H1 (cell line): Measurements from ENCODE around the gene NOS1AP. TPM values are rescaled to one million over a fixed set of nuclear protein-coding genes. Genes with fewer than 3 reads are reported as not detected.

Experiments
- CTCF ChIA-PET: fragments of 300-600 bp; sonication (Branson Sonifier 250); formaldehyde crosslinking; loops from one replicate; lab custom pipeline; 2021; ENCODE audit not compliant: partially characterized antibody; lab: Charles Lee
- POLR2A ChIA-PET: fragments of 300-600 bp; sonication (Branson Sonifier 250); formaldehyde crosslinking; loops from one replicate; lab custom pipeline; 2021; ENCODE audit warnings: inconsistent platforms; ENCODE audit not compliant: partially characterized antibody; lab: Charles Lee
- DNase-seq, 2 experiments: peaks; one replicate each; pipeline versions ENCODE4 v3.0.0 to v3.0.0-alpha.2; 2010 to 2022; ENCODE audit warnings: low spot score in 2 of 2, low read depth in 1 of 2, mixed read lengths in 1 of 2
- FAIRE-seq: peaks from 2 replicates; lab custom pipeline; 2011; peaks lifted over from hg19 to GRCh38; lab: Jason Lieb, UNC
- H2AFZ ChIP-seq: 2 replicates; pipeline ENCODE4 v1.8.1; 2012; ENCODE audit warnings: low read length, inconsistent platforms
- H2AK5ac ChIP-seq: 2 replicates; pipeline ENCODE4 v1.6.1; 2013; ENCODE audit warnings: low read depth, low read length
- H2BK120ac ChIP-seq: replicated peaks from 2 replicates; pipeline ENCODE3; 2013; ENCODE audit warnings: low read depth, low read length, inconsistent platforms
- H2BK12ac ChIP-seq: 2 replicates; pipeline ENCODE4 v1.6.1; 2013; ENCODE audit warnings: low read depth, low read length
- H2BK15ac ChIP-seq: 2 replicates; pipeline ENCODE4 v1.6.1; 2013; ENCODE audit warnings: low read length
- H2BK20ac ChIP-seq: 2 replicates; pipeline ENCODE4 v1.6.1; 2013; ENCODE audit warnings: low read length
- H2BK5ac ChIP-seq: 2 replicates; pipeline ENCODE4 v1.6.1; 2013; ENCODE audit warnings: low read depth, low read length
- H3K14ac ChIP-seq: 2 replicates; pipeline ENCODE4 v1.6.1; 2013; ENCODE audit warnings: inconsistent platforms; ENCODE audit not compliant: insufficient read length
- H3K18ac ChIP-seq: 2 replicates; pipeline ENCODE4 v1.6.1; 2013; ENCODE audit warnings: low read length; ENCODE audit errors: extremely low read depth
- H3K23ac ChIP-seq: 2 replicates; pipeline ENCODE4 v1.6.1; 2013; ENCODE audit warnings: inconsistent platforms; ENCODE audit not compliant: insufficient read length
- H3K23me2 ChIP-seq: 2 replicates; pipeline ENCODE4 v1.6.1; 2013; ENCODE audit warnings: low read depth, low read length
- H3K27ac ChIP-seq: 2 replicates; pipeline ENCODE4 v1.6.1; 2011; ENCODE audit warnings: low read depth, low read length, inconsistent platforms
- H3K27me3 ChIP-seq, 4 experiments: replicated peaks in 1 of 4; 1 replicate in 1 of 4; 2 replicates in 3 of 4; pipeline versions ENCODE4 v1.6.1 to v1.8.1; 2011 to 2013; ENCODE audit warnings: low read length in 3 of 4, mild to moderate bottlenecking in 3 of 4, inconsistent platforms in 2 of 4, mixed read lengths in 2 of 4, moderate library complexity in 1 of 4; ENCODE audit not compliant: control insufficient read depth in 3 of 4, insufficient read depth in 3 of 4; ENCODE audit errors: extremely low read depth in 1 of 4
- H3K36me3 ChIP-seq, 4 experiments: 2 replicates each; pipeline versions ENCODE4 v1.6.1 to v1.8.1; 2011 to 2013; ENCODE audit warnings: mild to moderate bottlenecking in 4 of 4, low read length in 3 of 4, moderate library complexity in 2 of 4, control low read depth in 1 of 4, inconsistent platforms in 1 of 4; ENCODE audit not compliant: insufficient read depth in 4 of 4, control insufficient read depth in 2 of 4
- H3K4ac ChIP-seq: replicated peaks from 2 replicates; pipeline ENCODE3; 2013; ENCODE audit warnings: low read length, low read depth, mixed read lengths, inconsistent platforms; ENCODE audit not compliant: insufficient read length
- H3K4me1 ChIP-seq, 4 experiments: replicated peaks in 1 of 4; 1 replicate in 1 of 4; 2 replicates in 3 of 4; pipeline versions ENCODE4 v1.6.1 to v1.8.1; 2011 to 2013; ENCODE audit warnings: low read length in 3 of 4, inconsistent platforms in 2 of 4, mixed read lengths in 1 of 4; ENCODE audit not compliant: insufficient read depth in 4 of 4, control insufficient read depth in 3 of 4
- H3K4me2 ChIP-seq, 2 experiments: 2 replicates each; pipeline versions ENCODE4 v1.6.1 to v1.8.1; 2011 to 2013; ENCODE audit warnings: low read depth in 2 of 2, low read length in 2 of 2, control low read depth in 1 of 2, inconsistent platforms in 1 of 2, mild to moderate bottlenecking in 1 of 2; ENCODE audit not compliant: insufficient read depth in 1 of 2
- H3K4me3 ChIP-seq, 4 experiments: fragments of 200-600, 300-600 bp in 1 of 4; sonication (generic), shearing (Covaris generic), sonication (Bioruptor Twin) in 1 of 4; 2 replicates each; pipeline versions ENCODE4 v1.5.1 to v1.8.1; 2011 to 2016; ENCODE audit warnings: low read length in 4 of 4, low read depth in 3 of 4, control low read depth in 2 of 4, inconsistent platforms in 2 of 4, mild to moderate bottlenecking in 2 of 4, mixed read lengths in 1 of 4, moderate library complexity in 1 of 4; ENCODE audit not compliant: insufficient read depth in 2 of 4; ENCODE audit errors: extremely low read depth in 1 of 4
- H3K56ac ChIP-seq: replicated peaks from 2 replicates; pipeline ENCODE3; 2013; ENCODE audit warnings: low read depth, mild to moderate bottlenecking, mixed read lengths, low read length, inconsistent platforms; ENCODE audit not compliant: insufficient read length
- H3K79me1 ChIP-seq: 2 replicates; pipeline ENCODE4 v1.6.1; 2013; ENCODE audit warnings: low read depth, low read length, control low read depth
- H3K79me2 ChIP-seq, 2 experiments: 2 replicates each; pipeline versions ENCODE4 v1.6.1 to v1.8.1; 2012 to 2013; ENCODE audit warnings: low read length in 2 of 2, mild to moderate bottlenecking in 2 of 2, inconsistent platforms in 1 of 2; ENCODE audit not compliant: insufficient read depth in 2 of 2, control insufficient read depth in 1 of 2
- H3K9ac ChIP-seq, 4 experiments: replicated peaks in 1 of 4; 1 replicate in 1 of 4; 2 replicates in 3 of 4; pipeline versions ENCODE4 v1.6.1 to v1.8.1; 2011 to 2013; ENCODE audit warnings: low read depth in 3 of 4, low read length in 3 of 4, control low read depth in 2 of 4, mild to moderate bottlenecking in 2 of 4, moderate library complexity in 2 of 4, inconsistent platforms in 1 of 4; ENCODE audit errors: extremely low read depth in 1 of 4
- H3K9me3 ChIP-seq, 2 experiments: 2 replicates each; pipeline versions ENCODE4 v1.6.1 to v1.8.1; 2012 to 2013; ENCODE audit warnings: mild to moderate bottlenecking in 2 of 2, moderate library complexity in 2 of 2, control low read depth in 1 of 2, inconsistent platforms in 1 of 2, low read depth in 1 of 2, low read length in 1 of 2, mixed read lengths in 1 of 2; ENCODE audit not compliant: insufficient read depth in 2 of 2
- H4K20me1 ChIP-seq, 2 experiments: replicated peaks in 1 of 2; 2 replicates each; pipeline versions ENCODE3 to v1.8.1; 2011 to 2013; ENCODE audit warnings: inconsistent platforms in 2 of 2, low read length in 2 of 2, mild to moderate bottlenecking in 1 of 2; ENCODE audit not compliant: insufficient read depth in 2 of 2, control insufficient read depth in 1 of 2
- H4K5ac ChIP-seq: 2 replicates; pipeline ENCODE4 v1.6.1; 2013; ENCODE audit warnings: low read length, low read depth, mixed read lengths, inconsistent platforms; ENCODE audit not compliant: insufficient read length
- H4K8ac ChIP-seq: 2 replicates; pipeline ENCODE4 v1.8.0; 2013; ENCODE audit warnings: mild to moderate bottlenecking, moderate library complexity, low read length, inconsistent platforms; ENCODE audit not compliant: insufficient read depth; ENCODE audit errors: extremely low read depth
- H4K91ac ChIP-seq: replicated peaks from 2 replicates; pipeline ENCODE3; 2013; ENCODE audit warnings: low read length, mixed read lengths, inconsistent platforms; ENCODE audit not compliant: insufficient read length
- KDM5A ChIP-seq: fragments of 200-600 bp; IDR thresholded peaks from 2 replicates; pipeline ENCODE4 v1.7.1; 2012; ENCODE audit warnings: mild to moderate bottlenecking, low read length, inconsistent platforms, mixed read lengths
- MAX ChIP-seq: IDR thresholded peaks from 2 replicates; pipeline ENCODE4 v1.6.1; 2012; ENCODE audit warnings: inconsistent platforms
- PHF8 ChIP-seq: fragments of 200-600 bp; sonication (generic); conservative IDR thresholded peaks from 2 replicates; pipeline ENCODE4 v1.7.1; 2012; ENCODE audit warnings: low read depth, mild to moderate bottlenecking, inconsistent platforms, low read length, moderate library complexity
- RXRA ChIP-seq: IDR thresholded peaks from 2 replicates; pipeline ENCODE4 v1.6.1; 2011; ENCODE audit warnings: low read depth, mild to moderate bottlenecking, low read length, moderate library complexity; ENCODE audit not compliant: insufficient read depth
- WGBS, 2 experiments: shearing (Covaris generic) in 1 of 2; methylation state at CpG; one replicate each; pipeline versions ENCODE4 v1.1.6 to v1.1.7; 2013 to 2015; ENCODE audit warnings: low lambda C conversion rate in 2 of 2, mixed read lengths in 2 of 2, inconsistent platforms in 1 of 2, low coverage in 1 of 2, missing lambda C conversion rate in 1 of 2; ENCODE audit not compliant: insufficient replicate concordance in 2 of 2, insufficient coverage in 1 of 2, insufficient read length in 1 of 2; ENCODE audit errors: extremely low coverage in 1 of 2, missing lambda C conversion rate in 1 of 2; 5-methylcytosine and 5-hydroxymethylcytosine counted together
- polyA plus RNA-seq, 7 experiments: library from polyadenylated mRNA; depleted of rRNA in 3 of 7; stranded (reverse) in 5 of 7; unstranded in 2 of 7; fragments of >200 nt in 5 of 7; fragments of 200-250 nt in 2 of 7; gene quantifications; 1 replicate in 5 of 7; 2 replicates in 1 of 7; 4 replicates in 1 of 7; pipeline versions ENCODE4 v1.2.1 to v1.2.3, GENCODE V29; 2011 to 2013; ENCODE audit warnings: missing spikeins in 2 of 7, mixed read lengths in 2 of 7
- total RNA-seq: library from RNA; stranded (reverse); fragmentation: NEBNext Ultra II Directional; extraction: Animal tissue kit (Norgen Biotek cat#: 25700); gene quantifications from 2 replicates; pipeline ENCODE4 v1.2.1, GENCODE V29; 2021

NOS1AP gene
- total and polyA plus RNA-seq, 2 of the 8 experiments (the other 6 are each of a cell fraction or from before 2014, with no cell fraction given), result 2.4 to 12.1 TPM

- no peak overlapping the region for H2BK12ac ChIP-seq
- H3K4ac ChIP-seq, result no peak overlapping the region
- no peak overlapping the region for H4K5ac ChIP-seq
- H3K36me3 ChIP-seq, result no peaks in the 10 kb centered on the region
- CTCF ChIA-PET, result interaction anchor here (0.7 to 1.9 kb wide), 9 partner anchors 10 to 189 kb away, joined by 3 to 8 read pairs (median 4); no protein-coding TSS in a partner anchor
- peaks cover 0 to 52% of the 10 kb centered on the region in 2 experiments; a peak in 2 of 4 replicates for H3K79me2 ChIP-seq
- no peaks in the 10 kb centered on the region for H3K27me3 ChIP-seq
- H2BK5ac ChIP-seq, result no peak overlapping the region
- H2BK20ac ChIP-seq, result no peak overlapping the region
- POLR2A ChIA-PET, result interaction anchor here (0.6 kb wide), 1 partner anchor 309 kb away, joined by 3 read pairs; no protein-coding TSS in a partner anchor
- WGBS, 2 experiments, result 89% methylated on average over 8 of the region's 8 CpGs; no CpG with 5 or more reads in 1 of the 2 experiments
- H3K23ac ChIP-seq, result no peak overlapping the region
- H2BK15ac ChIP-seq, result no peak overlapping the region
- DNase-seq (no peak), FAIRE-seq (no peak)
- H4K8ac ChIP-seq, result no peak overlapping the region
- TF ChIP-seq KDM5A (no peak), RXRA (no peak), MAX (no peak), PHF8 (no peak)
- H3K4me1 ChIP-seq, result peaks cover 4 to 17% (median 7%) of the 10 kb centered on the region in 4 experiments
- H3K23me2 ChIP-seq, result no peaks in the 10 kb centered on the region
- no peak overlapping the region for H3K27ac ChIP-seq
- H3K14ac ChIP-seq, result no peak overlapping the region
- no peak overlapping the region for H4K91ac ChIP-seq
- H2AK5ac ChIP-seq, result no peak overlapping the region
- no peak overlapping the region for H2AFZ ChIP-seq
- no peak overlapping the region for H2BK120ac ChIP-seq
- H3K79me1 ChIP-seq, result no peaks in the 10 kb centered on the region
- H3K9me3 ChIP-seq, result no peaks in the 10 kb centered on the region
- H4K20me1 ChIP-seq, result peaks cover 0 to 1% of the 10 kb centered on the region in 2 experiments
- H3K4me3 ChIP-seq, result no peak overlapping the region
- no peak overlapping the region for H3K9ac ChIP-seq
- no peak overlapping the region for H3K4me2 ChIP-seq
- H3K18ac ChIP-seq, result no peak overlapping the region
- no peak overlapping the region for H3K56ac ChIP-seq
These were observed 127.6 kb downstream of the NOS1AP start for GRCh38 chr1:162197041-162197531.
